SU-DHL-6 (cell line): ENCODE results near the gene MRTFB.
"Not testable (repeated sequence)": the region's sequence is repeated elsewhere in the genome, so short reads cannot be mapped to it uniquely, and the experiment has no call there.

Experiments
- H2AFZ ChIP-seq: fragments of 200-600 bp; sonication (generic); 2 replicates; pipeline ENCODE4 v1.6.1; 2014; ENCODE audit warnings: low read depth, mild to moderate bottlenecking, moderate library complexity, mixed read lengths, antibody characterized with exemption, low read length; ENCODE audit not compliant: severe bottlenecking
- H3F3A ChIP-seq: fragments of 200-600 bp; shearing (Covaris generic); 2 replicates; pipeline ENCODE4 v1.6.0; 2016; ENCODE audit warnings: antibody characterized with exemption, mild to moderate bottlenecking; ENCODE audit not compliant: insufficient read depth
- H3K27ac ChIP-seq: fragments of 200-600 bp; sonication (generic); 2 replicates; pipeline ENCODE4 v1.5.1; 2016; ENCODE audit warnings: low read depth, mild to moderate bottlenecking, low read length, moderate library complexity, mixed read lengths
- H3K27me3 ChIP-seq: fragments of 200-600 bp; sonication (generic), shearing (Covaris generic); 2 replicates; pipeline ENCODE4 v1.6.0; 2014; ENCODE audit warnings: mild to moderate bottlenecking, low read length
- H3K36me3 ChIP-seq: fragments of 200-600 bp; sonication (generic); 2 replicates; pipeline ENCODE4 v1.6.1; 2014; ENCODE audit warnings: mild to moderate bottlenecking, low read length, mixed read lengths
- H3K4me2 ChIP-seq: fragments of 300-600, 200-600 bp; shearing (Covaris generic), sonication (generic); 2 replicates; pipeline ENCODE4 v1.6.0; 2014; ENCODE audit warnings: low read length, low read depth, mild to moderate bottlenecking; ENCODE audit not compliant: poor library complexity, severe bottlenecking
- H3K4me3 ChIP-seq: fragments of 200-600 bp; sonication (generic); 2 replicates; pipeline ENCODE4 v1.5.1; 2014; ENCODE audit warnings: antibody characterized with exemption, low read length, mild to moderate bottlenecking, mixed read lengths; ENCODE audit not compliant: insufficient read depth, poor library complexity, severe bottlenecking
- H3K79me2 ChIP-seq: fragments of 200-600 bp; sonication (generic); 2 replicates; pipeline ENCODE4 v1.6.1; 2014; ENCODE audit warnings: mild to moderate bottlenecking, low read length, moderate library complexity; ENCODE audit not compliant: insufficient read depth
- H3K9ac ChIP-seq: fragments of 200-600 bp; sonication (generic); 2 replicates; pipeline ENCODE4 v1.7.0; 2014; ENCODE audit warnings: mild to moderate bottlenecking, low read length
- H3K9me2 ChIP-seq: fragments of 200-600 bp; sonication (generic); replicated peaks from 2 replicates; pipeline ENCODE4 v1.6.1; 2014; ENCODE audit warnings: low read length; ENCODE audit not compliant: insufficient read depth
- H3K9me3 ChIP-seq: fragments of 200-600 bp; sonication (generic); 2 replicates; pipeline ENCODE4 v1.6.1; 2014; ENCODE audit warnings: low read length, mixed read lengths; ENCODE audit not compliant: insufficient read depth
- H4K20me1 ChIP-seq: fragments of 200-600 bp; sonication (generic); 2 replicates; pipeline ENCODE4 v1.6.1; 2014; ENCODE audit warnings: low read depth, mild to moderate bottlenecking, antibody characterized with exemption, low read length, moderate library complexity, mixed read lengths
- CTCF ChIP-seq: fragments of 200-600 bp; sonication (generic); IDR thresholded peaks from one replicate; pipeline ENCODE4 v1.5.1; 2017; ENCODE audit warnings: antibody characterized with exemption, mild to moderate bottlenecking, low read length, moderate library complexity; ENCODE audit not compliant: insufficient read depth, poor library complexity, severe bottlenecking
- EZH2phosphoT487 ChIP-seq: fragments of 200-600 bp; sonication (generic), shearing (Covaris generic); conservative IDR thresholded peaks from 2 replicates; pipeline ENCODE4 v1.6.1; 2018; ENCODE audit warnings: mild to moderate bottlenecking, antibody characterized with exemption, low read length, moderate library complexity, mixed read lengths

Gene MRTFB

GRCh38 chr16:14070877-14071575 lies at the start of gene MRTFB:
Gene MRTFB, plus strand, starts transcription at chr16:14071319. Its CDS starts 69,288 bp downstream, at chr16:14140607.
- Histone ChIP-seq H3K4me2 (peak within 1 kb of the TSS; percentile 74), H3F3A (no peaks in the 10 kb centered on the region), H3K9me3 (no peaks in the 10 kb centered on the region), H3K9ac (peak within 1 kb of the TSS; percentile 85), H3K27me3 (no peaks in the 10 kb centered on the region), H2AFZ (peak within 1 kb of the TSS; percentile 98), H3K36me3 (no peaks in the 10 kb centered on the region), H4K20me1 (0 out of 2 replicates have a peak, but pooled peaks cover 5% of the 10 kb centered on the region), H3K4me3 (peak within 1 kb of the TSS; percentile 76), H3K27ac (0 out of 2 replicates have a peak within 1 kb of the TSS, but pooled peaks have one; percentile 23), H3K79me2 (peaks cover 17% of the 10 kb centered on the region; the same call in 1 of the 2 replicates), H3K9me2 (no peaks in the 10 kb centered on the region)
- no peak for TF ChIP-seq EZH2phosphoT487
- TF ChIP-seq CTCF = no peak

GRCh38 chr16:14023526-14023925 lies 47.6 kb upstream of the MRTFB start:
- not testable (repeated sequence) for H2AFZ ChIP-seq, H3K9me3 ChIP-seq, H3K27ac ChIP-seq, H3K27me3 ChIP-seq, H3F3A ChIP-seq, H3K4me2 ChIP-seq, H3K9me2 ChIP-seq, H3K4me3 ChIP-seq, H3K79me2 ChIP-seq, H3K36me3 ChIP-seq, H4K20me1 ChIP-seq, H3K9ac ChIP-seq

GRCh38 chr16:14024283-14024682 lies 46.8 kb upstream of the MRTFB start:
- no peaks in the 10 kb centered on the region for H4K20me1 ChIP-seq
- H3K27me3 ChIP-seq = no peaks in the 10 kb centered on the region
- no peaks in the 10 kb centered on the region for H3K79me2 ChIP-seq
- no peaks in the 10 kb centered on the region for H3K9me3 ChIP-seq
- H3K4me2 ChIP-seq = no peak overlapping the region
- H3K4me3 ChIP-seq = no peak overlapping the region
- TF ChIP-seq CTCF = no peak
- no peak for TF ChIP-seq EZH2phosphoT487
- H3K9ac ChIP-seq = no peak overlapping the region
- no peaks in the 10 kb centered on the region for H3F3A ChIP-seq
- no peak overlapping the region for H3K27ac ChIP-seq
- no peaks in the 10 kb centered on the region for H3K36me3 ChIP-seq
- H2AFZ ChIP-seq = no peak overlapping the region
- no peaks in the 10 kb centered on the region for H3K9me2 ChIP-seq

- H3K27ac ChIP-seq = no peak overlapping the region
- no peaks in the 10 kb centered on the region for H3K9me3 ChIP-seq
- H3K9ac ChIP-seq = no peak overlapping the region
- no peaks in the 10 kb centered on the region for H3K27me3 ChIP-seq
- no peaks in the 10 kb centered on the region for H3F3A ChIP-seq
- H3K79me2 ChIP-seq = no peaks in the 10 kb centered on the region
- no peak overlapping the region for H3K4me2 ChIP-seq
- H4K20me1 ChIP-seq = no peaks in the 10 kb centered on the region
- TF ChIP-seq EZH2phosphoT487 (no peak), CTCF (no peak)
- H3K36me3 ChIP-seq = no peaks in the 10 kb centered on the region
- no peak overlapping the region for H2AFZ ChIP-seq
- no peak overlapping the region for H3K4me3 ChIP-seq
- H3K9me2 ChIP-seq = no peaks in the 10 kb centered on the region
These were observed 44.4 kb upstream of the MRTFB start for GRCh38 chr16:14026572-14027285.
